GM12891 (cell line): ENCODE results near the gene ARID1B.

Source experiments
- DNase-seq: peaks from one replicate; pipeline ENCODE4 v3.0.0; 2011; ENCODE audit warnings: low spot score; ENCODE audit not compliant: insufficient read length
- FAIRE-seq: peaks from 2 replicates; lab custom pipeline; 2011; peaks lifted over from hg19 to GRCh38; lab: Jason Lieb, UNC
- PAX5 ChIP-seq: IDR thresholded peaks from 2 replicates; pipeline ENCODE4 v1.6.1; 2011; ENCODE audit warnings: low read length, moderate library complexity, mild to moderate bottlenecking; ENCODE audit not compliant: insufficient read depth, severe bottlenecking
- POLR2A ChIP-seq: IDR thresholded peaks from 2 replicates; pipeline ENCODE4 v1.6.1; 2011; ENCODE audit warnings: low read depth, low read length, control low read depth
- POLR2AphosphoS5 ChIP-seq: IDR thresholded peaks from 2 replicates; pipeline ENCODE4 v1.6.1; 2011; ENCODE audit warnings: low read depth, low read length, control low read depth
- POU2F2 ChIP-seq: IDR thresholded peaks from 2 replicates; pipeline ENCODE4 v1.6.1; 2011; ENCODE audit warnings: low read depth, mild to moderate bottlenecking, control low read depth, low read length, moderate library complexity
- SPI1 ChIP-seq: IDR thresholded peaks from 2 replicates; pipeline ENCODE4 v1.6.1; 2011; ENCODE audit warnings: low read depth, low read length, control low read depth
- TAF1 ChIP-seq: IDR thresholded peaks from 2 replicates; pipeline ENCODE4 v1.6.1; 2011; ENCODE audit warnings: low read depth, low read length, control low read depth

ARID1B gene

GRCh38 chr6:156839129-156839528 lies 62.0 kb downstream of the ARID1B start:
- FAIRE-seq (no peak), DNase-seq (no peak)
- TF ChIP-seq SPI1 = peak; percentile 28; the same call in 1 of the 2 replicates
- no peak for TF ChIP-seq POLR2AphosphoS5

DNA sequence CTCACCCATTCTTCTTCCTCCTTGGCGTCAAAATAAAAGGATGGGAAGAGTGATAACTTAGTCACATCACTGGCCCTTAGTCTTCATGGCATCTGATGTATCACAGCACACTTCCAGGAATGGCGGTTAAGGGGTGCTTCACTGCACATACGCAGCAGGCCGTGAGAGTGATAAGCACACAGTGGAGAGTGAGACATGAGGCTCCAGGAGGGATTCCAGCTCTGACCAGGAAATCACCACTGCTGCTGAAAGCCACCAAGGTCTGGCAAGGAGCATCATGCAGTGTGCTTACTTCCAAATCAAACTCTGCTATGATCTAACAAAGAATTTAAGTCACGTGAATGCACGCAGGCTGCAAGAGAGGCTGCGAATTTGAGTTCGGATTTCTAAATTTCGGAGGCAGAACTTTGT lies 62.4 kb downstream of the ARID1B start:
- DNase-seq (no peak), FAIRE-seq (no peak)
- no peak for TF ChIP-seq POLR2A

- TF ChIP-seq POU2F2 (no peak), PAX5 (no peak), POLR2A (no peak)
- DNase-seq = no peak
- no peak for FAIRE-seq
Measured at GRCh38 chr6:156840136-156840535, 63.0 kb downstream of the ARID1B start.

DNA sequence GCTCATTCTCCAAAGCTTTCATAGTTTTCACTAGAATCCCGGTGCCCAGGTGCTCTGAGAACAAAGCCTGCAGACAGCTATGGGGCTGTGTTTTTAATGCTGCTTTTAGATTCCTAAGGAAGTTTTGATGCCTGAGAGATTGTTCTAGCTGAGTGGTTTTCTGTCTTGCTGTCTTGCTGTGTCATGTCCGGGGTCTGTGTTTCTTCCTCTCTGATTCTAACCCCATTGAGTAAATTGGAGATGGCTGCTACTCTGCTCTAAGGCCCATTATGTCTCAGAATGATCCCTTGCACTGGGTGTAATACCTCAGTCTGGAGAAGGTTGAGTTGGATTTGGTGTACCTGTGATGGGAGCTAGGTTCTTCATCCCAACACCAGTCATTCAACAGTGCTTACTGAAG lies 63.4 kb downstream of the ARID1B start:
- peak; percentile 67 for FAIRE-seq
- no peak for TF ChIP-seq TAF1
- 0 out of 2 replicates have a peak, but pooled peaks have one; percentile 1 for TF ChIP-seq SPI1
- no peak for DNase-seq

GRCh38 chr6:156841508-156841907 lies 64.3 kb downstream of the ARID1B start:
- TF ChIP-seq SPI1 (no peak), PAX5 (no peak), TAF1 (no peak), POLR2AphosphoS5 (no peak), POU2F2 (no peak), POLR2A (no peak)
- no peak for DNase-seq
- FAIRE-seq = no peak

DNA sequence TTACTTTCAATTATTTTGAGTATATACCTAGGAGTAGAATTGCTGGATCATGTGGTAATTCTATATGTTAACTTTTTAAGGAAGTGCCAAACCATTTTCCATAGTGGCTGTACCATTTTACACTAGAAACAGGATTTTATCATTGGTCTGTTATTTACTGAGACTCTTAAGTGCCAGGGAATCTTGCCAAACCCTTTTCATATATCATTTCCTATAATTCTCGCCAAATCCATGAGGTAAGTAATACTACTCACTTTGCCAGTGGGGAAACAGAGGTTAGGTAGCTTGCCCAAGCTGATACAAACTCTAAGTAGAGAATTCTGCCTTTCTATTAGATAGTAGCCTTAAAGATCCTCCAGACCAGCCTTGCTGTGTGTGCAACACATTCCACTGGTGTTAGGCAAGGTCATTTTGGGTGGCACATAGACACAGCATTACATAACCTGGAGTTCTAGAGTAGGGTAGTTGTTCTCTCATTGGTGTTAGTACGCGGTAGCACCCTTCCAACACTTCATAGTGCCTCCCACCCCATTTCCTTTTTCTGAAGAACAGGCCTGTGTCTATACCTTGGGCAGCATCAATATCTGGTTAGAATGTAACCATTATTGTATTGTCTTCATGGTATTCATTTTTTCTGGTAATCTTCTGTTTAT lies 65.5 kb downstream of the ARID1B start:
- FAIRE-seq (peak; percentile 26), DNase-seq (no peak)
- no peak for TF ChIP-seq PAX5
- no peak for TF ChIP-seq POU2F2
- no peak for TF ChIP-seq TAF1
- TF ChIP-seq SPI1 = no peak
- no peak for TF ChIP-seq POLR2A
- TF ChIP-seq POLR2AphosphoS5 = no peak

DNA sequence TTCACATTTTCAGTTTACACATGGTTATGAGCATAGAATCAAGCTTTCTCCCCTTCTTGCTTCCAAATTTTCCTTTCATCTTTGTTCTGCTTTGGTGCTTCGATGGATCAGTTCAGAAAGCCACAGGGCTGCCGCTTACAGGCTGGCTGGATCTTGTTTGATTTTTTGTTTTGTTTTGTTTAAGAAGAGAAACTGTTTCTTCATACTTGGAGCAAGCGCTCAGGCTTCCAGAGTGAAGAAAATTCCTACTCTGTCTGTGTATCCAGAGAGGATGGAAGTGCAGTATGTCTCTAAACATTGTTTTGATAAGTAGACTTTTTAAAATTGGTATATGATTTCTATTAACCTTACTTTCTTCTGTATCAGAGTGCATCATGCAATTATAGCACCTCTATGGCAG lies 66.9 kb downstream of the ARID1B start:
- no peak for FAIRE-seq
- no peak for DNase-seq
- TF ChIP-seq TAF1 = no peak

GRCh38 chr6:156845454-156846155 lies 68.4 kb downstream of the ARID1B start:
- no peak for TF ChIP-seq SPI1
- no peak for TF ChIP-seq POLR2AphosphoS5
- no peak for TF ChIP-seq PAX5
- TF ChIP-seq POLR2A = no peak
- no peak for TF ChIP-seq POU2F2
- no peak for TF ChIP-seq TAF1
- FAIRE-seq (peak; percentile 13), DNase-seq (no peak)

DNA sequence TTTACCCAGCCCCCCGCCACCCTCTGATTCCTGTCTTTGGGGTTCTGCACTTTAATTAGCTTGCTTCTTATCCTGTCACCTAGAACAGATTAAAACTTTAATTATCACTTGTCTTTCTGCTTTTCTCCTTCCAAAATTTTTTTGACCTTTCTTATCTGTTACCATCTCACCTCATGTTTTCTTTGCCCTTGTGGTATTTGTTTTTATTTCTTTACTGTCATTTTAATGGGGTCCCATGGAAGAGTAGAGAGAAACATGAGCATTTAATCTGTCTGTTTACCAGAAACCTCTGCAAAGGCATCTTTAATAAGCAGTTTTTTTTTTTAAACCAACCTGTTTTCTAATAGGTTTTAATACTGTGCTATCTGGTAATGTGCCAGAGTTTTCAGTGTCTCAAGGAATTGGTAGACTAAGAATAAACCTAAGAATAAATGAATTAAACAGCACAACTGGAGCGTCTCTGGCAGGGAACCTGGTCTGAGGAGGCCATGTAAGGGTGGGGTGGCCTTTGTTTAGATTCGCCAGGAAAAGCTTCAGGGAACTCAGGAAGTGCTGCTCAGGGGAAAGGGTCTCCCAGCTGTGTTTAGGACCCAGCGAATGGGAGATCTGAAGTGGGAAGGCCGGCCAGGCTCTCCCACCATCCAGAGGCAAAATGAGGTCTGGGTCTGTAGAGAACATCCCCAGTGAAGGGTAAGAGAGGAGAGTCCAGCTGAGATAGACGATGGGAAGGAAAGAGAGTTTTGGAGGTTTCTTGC lies 69.8 kb downstream of the ARID1B start:
- TF ChIP-seq SPI1 (no peak), POLR2AphosphoS5 (no peak), POU2F2 (no peak), TAF1 (no peak), PAX5 (no peak)
- FAIRE-seq = no peak
- no peak for DNase-seq

DNA sequence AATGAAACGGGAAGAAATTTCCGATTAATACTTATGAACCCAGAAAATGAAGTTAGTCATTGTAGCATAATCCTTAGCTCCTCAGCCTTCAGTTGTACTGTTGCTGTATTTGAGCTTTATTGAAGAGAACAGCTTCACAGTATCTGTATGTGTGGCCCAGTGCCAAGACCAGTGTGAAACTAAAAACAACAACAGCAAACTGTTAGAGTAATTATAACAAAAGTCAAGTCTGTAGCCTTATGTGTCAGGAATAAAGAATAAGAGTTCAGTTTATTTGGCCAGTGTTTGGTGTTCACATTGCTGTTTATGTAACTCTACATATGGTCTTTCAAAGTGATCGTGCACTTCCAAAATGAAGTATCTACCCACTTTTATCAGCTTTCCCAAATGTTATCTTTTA lies 70.9 kb downstream of the ARID1B start:
- DNase-seq = no peak
- TF ChIP-seq PAX5 (no peak), POLR2AphosphoS5 (no peak), TAF1 (no peak), POLR2A (no peak), SPI1 (no peak), POU2F2 (no peak)
- peak; percentile 43 for FAIRE-seq

- FAIRE-seq (no peak), DNase-seq (no peak)
- TF ChIP-seq POLR2A (no peak), TAF1 (no peak), POU2F2 (no peak), POLR2AphosphoS5 (no peak), PAX5 (no peak), SPI1 (no peak)
Measured at GRCh38 chr6:156848533-156848932, 71.4 kb downstream of the ARID1B start.
